ENCODE results near the gene SLC17A1.

SLC17A1 gene

GRCh38 chr6:25831532-25832306 is at the start of gene SLC17A1:
SLC17A1 (minus strand) TSS chr6:25832052; CDS start chr6:25830557, 1,495 bp downstream.
- DNase-seq (ENCODE audit: low read depth in 2 of 2, low spot score in 1 of 2), result no peak

- no peak for DNase-seq (ENCODE audit: low read depth in 2 of 2, low spot score in 1 of 2)
Observed at GRCh38 chr6:25880601-25881000, 48.7 kb upstream of the SLC17A1 start.

GRCh38 chr6:25878721-25879322 is 47.0 kb upstream of the SLC17A1 start:
- no peak for DNase-seq (ENCODE audit: low read depth in 2 of 2, low spot score in 1 of 2)

- DNase-seq (ENCODE audit: low read depth in 2 of 2, low spot score in 1 of 2), result no peak
Observed at GRCh38 chr6:25875926-25876602, 44.2 kb upstream of the SLC17A1 start.

GRCh38 chr6:25875563-25875905 is 43.7 kb upstream of the SLC17A1 start:
- no peak for DNase-seq (ENCODE audit: low read depth in 2 of 2, low spot score in 1 of 2)

GRCh38 chr6:25874822-25875562 is 43.1 kb upstream of the SLC17A1 start:
- no peak for DNase-seq (ENCODE audit: low read depth in 2 of 2, low spot score in 1 of 2)

GRCh38 chr6:25874118-25874517 is 42.3 kb upstream of the SLC17A1 start, which contains the start of gene SLC17A3:
SLC17A3 (minus strand) TSS chr6:25874243; CDS start chr6:25868387, 5,856 bp downstream.
- DNase-seq (ENCODE audit: low read depth in 2 of 2, low spot score in 1 of 2), result no peak

- DNase-seq (ENCODE audit: low read depth in 2 of 2, low spot score in 1 of 2), result no peak
Observed at GRCh38 chr6:25872814-25873213, 41.0 kb upstream of the SLC17A1 start.

- DNase-seq (ENCODE audit: low read depth in 2 of 2, low spot score in 1 of 2), result no peak
Observed at GRCh38 chr6:25869840-25870239, 38.0 kb upstream of the SLC17A1 start.

GRCh38 chr6:25868436-25869183 is 36.8 kb upstream of the SLC17A1 start:
- DNase-seq (ENCODE audit: low read depth in 2 of 2, low spot score in 1 of 2), result no peak

GRCh38 chr6:25866011-25866410 is 34.2 kb upstream of the SLC17A1 start:
- DNase-seq (ENCODE audit: low read depth in 2 of 2, low spot score in 1 of 2), result no peak

GRCh38 chr6:25863360-25863759 is 31.5 kb upstream of the SLC17A1 start:
- DNase-seq (ENCODE audit: low read depth in 2 of 2, low spot score in 1 of 2), result no peak

GRCh38 chr6:25862199-25862598 is 30.3 kb upstream of the SLC17A1 start:
- DNase-seq (ENCODE audit: low read depth in 2 of 2, low spot score in 1 of 2), result no peak

GRCh38 chr6:25852756-25853155 is 20.9 kb upstream of the SLC17A1 start:
- DNase-seq (ENCODE audit: low read depth in 2 of 2, low spot score in 1 of 2), result no peak

- DNase-seq (ENCODE audit: low read depth in 2 of 2, low spot score in 1 of 2), result no peak
Observed at GRCh38 chr6:25851961-25852360, 20.1 kb upstream of the SLC17A1 start.

GRCh38 chr6:25844518-25844917 is 12.7 kb upstream of the SLC17A1 start:
- DNase-seq (ENCODE audit: low read depth in 2 of 2, low spot score in 1 of 2), result no peak

GRCh38 chr6:25842526-25842925 is 10.7 kb upstream of the SLC17A1 start:
- DNase-seq (ENCODE audit: low read depth in 2 of 2, low spot score in 1 of 2), result no peak

GRCh38 chr6:25835442-25836283 is 3.8 kb upstream of the SLC17A1 start:
- DNase-seq (ENCODE audit: low read depth in 2 of 2, low spot score in 1 of 2), result no peak

GRCh38 chr6:25834950-25835349 is 3.1 kb upstream of the SLC17A1 start:
- no peak for DNase-seq (ENCODE audit: low read depth in 2 of 2, low spot score in 1 of 2)

GRCh38 chr6:25833136-25833535 is 1.3 kb upstream of the SLC17A1 start:
- no peak for DNase-seq (ENCODE audit: low read depth in 2 of 2, low spot score in 1 of 2)

All from stimulated activated CD8-positive, alpha-beta memory T cell treated with anti-CD3 and anti-CD28 coated beads, Interleukin-4, amount 100 ng/mL, for 4 hours (primary cell).